ENCODE results near the gene ORM1. TPM values are rescaled to one million over a fixed set of nuclear protein-coding genes. Genes with fewer than 3 reads are reported as not detected.
"Not testable (repeated sequence)": the region's sequence is repeated elsewhere in the genome, so short reads cannot be mapped to it uniquely, and the experiment has no call there.

ORM1 gene
- total RNA-seq: not detected

GRCh38 chr9:114322831-114323531 is at the start of gene ORM1:
ORM1 (plus strand) TSS chr9:114323098; CDS start chr9:114323134, 36 bp downstream.
- H3K4me1 Mint-ChIP-seq; H3K36me3 Mint-ChIP-seq (ENCODE audit: low read depth); ATAC-seq (replicated peaks); H3K9me3 Mint-ChIP-seq: not testable (repeated sequence)
- peak within 1 kb of the TSS; percentile 40 for H3K4me3 Mint-ChIP-seq
- peaks cover 12% of the 10 kb centered on the region for H3K27me3 Mint-ChIP-seq
- peak within 1 kb of the TSS; percentile 77 for H3K27ac Mint-ChIP-seq

- no peaks in the 10 kb centered on the region for H3K9me3 Mint-ChIP-seq
- H3K27ac Mint-ChIP-seq: no peak overlapping the region
- ATAC-seq (replicated peaks): no peak
- H3K4me3 Mint-ChIP-seq: no peak overlapping the region
- no peaks in the 10 kb centered on the region for H3K27me3 Mint-ChIP-seq
- H3K36me3 Mint-ChIP-seq (ENCODE audit: low read depth): no peaks in the 10 kb centered on the region
- H3K4me1 Mint-ChIP-seq: peaks cover 6% of the 10 kb centered on the region
Observed at GRCh38 chr9:114273461-114273881, 49.4 kb upstream of the ORM1 start.

GRCh38 chr9:114274217-114274616 is 48.7 kb upstream of the ORM1 start:
- H3K36me3 Mint-ChIP-seq (ENCODE audit: low read depth): no peaks in the 10 kb centered on the region
- H3K4me3 Mint-ChIP-seq: no peak overlapping the region
- H3K9me3 Mint-ChIP-seq: no peaks in the 10 kb centered on the region
- ATAC-seq (replicated peaks): no peak
- H3K4me1 Mint-ChIP-seq: peaks cover 6% of the 10 kb centered on the region
- no peak overlapping the region for H3K27ac Mint-ChIP-seq
- H3K27me3 Mint-ChIP-seq: no peaks in the 10 kb centered on the region

GRCh38 chr9:114275246-114276004 is 47.5 kb upstream of the ORM1 start:
- Mint-ChIP-seq H3K36me3 (ENCODE audit: low read depth) (no peaks in the 10 kb centered on the region), H3K27me3 (no peaks in the 10 kb centered on the region), H3K27ac (no peak overlapping the region), H3K4me1 (peaks cover 6% of the 10 kb centered on the region), H3K9me3 (no peaks in the 10 kb centered on the region), H3K4me3 (no peak overlapping the region)
- ATAC-seq (replicated peaks): no peak

- no peaks in the 10 kb centered on the region for H3K27me3 Mint-ChIP-seq
- H3K36me3 Mint-ChIP-seq (ENCODE audit: low read depth): no peaks in the 10 kb centered on the region
- H3K27ac Mint-ChIP-seq: no peak overlapping the region
- ATAC-seq (replicated peaks): no peak
- H3K4me1 Mint-ChIP-seq: peaks cover 6% of the 10 kb centered on the region
- no peak overlapping the region for H3K4me3 Mint-ChIP-seq
- H3K9me3 Mint-ChIP-seq: no peaks in the 10 kb centered on the region
Observed at GRCh38 chr9:114276908-114277821, 45.7 kb upstream of the ORM1 start.

- Mint-ChIP-seq H3K27me3 (no peaks in the 10 kb centered on the region), H3K4me3 (no peak overlapping the region)
- no peak for ATAC-seq (replicated peaks)
Observed at GRCh38 chr9:114278356-114278755, 44.5 kb upstream of the ORM1 start.

GRCh38 chr9:114278881-114279570 is 43.9 kb upstream of the ORM1 start:
- no peaks in the 10 kb centered on the region for H3K27me3 Mint-ChIP-seq
- no peak overlapping the region for H3K4me3 Mint-ChIP-seq
- H3K36me3 Mint-ChIP-seq (ENCODE audit: low read depth): no peaks in the 10 kb centered on the region
- no peak for ATAC-seq (replicated peaks)
- no peaks in the 10 kb centered on the region for H3K9me3 Mint-ChIP-seq
- H3K4me1 Mint-ChIP-seq: peaks cover 6% of the 10 kb centered on the region
- no peak overlapping the region for H3K27ac Mint-ChIP-seq

More at GRCh38 chr9:114278356-114278755, 44.5 kb upstream of the ORM1 start:
- no peaks in the 10 kb centered on the region for H3K36me3 Mint-ChIP-seq (ENCODE audit: low read depth)
- H3K27ac Mint-ChIP-seq: no peak overlapping the region
- no peaks in the 10 kb centered on the region for H3K9me3 Mint-ChIP-seq
- H3K4me1 Mint-ChIP-seq: peaks cover 6% of the 10 kb centered on the region

GRCh38 chr9:114279693-114280092 is 43.2 kb upstream of the ORM1 start:
- Mint-ChIP-seq H3K27me3 (no peaks in the 10 kb centered on the region), H3K4me3 (no peak overlapping the region), H3K27ac (no peak overlapping the region), H3K36me3 (ENCODE audit: low read depth) (no peaks in the 10 kb centered on the region), H3K9me3 (no peaks in the 10 kb centered on the region), H3K4me1 (peaks cover 6% of the 10 kb centered on the region)
- ATAC-seq (replicated peaks): no peak

- no peak overlapping the region for H3K27ac Mint-ChIP-seq
- no peaks in the 10 kb centered on the region for H3K9me3 Mint-ChIP-seq
- H3K4me1 Mint-ChIP-seq: peaks cover 6% of the 10 kb centered on the region
- H3K36me3 Mint-ChIP-seq (ENCODE audit: low read depth): no peaks in the 10 kb centered on the region
- H3K27me3 Mint-ChIP-seq: no peaks in the 10 kb centered on the region
- no peak for ATAC-seq (replicated peaks)
- no peak overlapping the region for H3K4me3 Mint-ChIP-seq
Observed at GRCh38 chr9:114280636-114281472, 42.0 kb upstream of the ORM1 start.

GRCh38 chr9:114281473-114282103 is 41.3 kb upstream of the ORM1 start:
- Mint-ChIP-seq H3K4me1 (peaks cover 6% of the 10 kb centered on the region), H3K4me3 (no peak overlapping the region), H3K27me3 (no peaks in the 10 kb centered on the region), H3K9me3 (no peaks in the 10 kb centered on the region), H3K27ac (no peak overlapping the region), H3K36me3 (ENCODE audit: low read depth) (no peaks in the 10 kb centered on the region)
- ATAC-seq (replicated peaks): no peak

- no peak for ATAC-seq (replicated peaks)
- no peak overlapping the region for H3K4me3 Mint-ChIP-seq
- no peaks in the 10 kb centered on the region for H3K9me3 Mint-ChIP-seq
- no peaks in the 10 kb centered on the region for H3K36me3 Mint-ChIP-seq (ENCODE audit: low read depth)
- no peak overlapping the region for H3K27ac Mint-ChIP-seq
- peaks cover 6% of the 10 kb centered on the region for H3K4me1 Mint-ChIP-seq
- no peaks in the 10 kb centered on the region for H3K27me3 Mint-ChIP-seq
Observed at GRCh38 chr9:114282104-114282485, 40.8 kb upstream of the ORM1 start.

- no peaks in the 10 kb centered on the region for H3K9me3 Mint-ChIP-seq
- H3K4me3 Mint-ChIP-seq: no peak overlapping the region
- ATAC-seq (replicated peaks): no peak
- H3K36me3 Mint-ChIP-seq (ENCODE audit: low read depth): no peaks in the 10 kb centered on the region
- no peaks in the 10 kb centered on the region for H3K27me3 Mint-ChIP-seq
- peaks cover 6% of the 10 kb centered on the region for H3K4me1 Mint-ChIP-seq
- no peak overlapping the region for H3K27ac Mint-ChIP-seq
Observed at GRCh38 chr9:114282507-114282906, 40.4 kb upstream of the ORM1 start.

- H3K4me3 Mint-ChIP-seq: no peak overlapping the region
- H3K4me1 Mint-ChIP-seq: peaks cover 4% of the 10 kb centered on the region
- H3K27ac Mint-ChIP-seq: no peak overlapping the region
- no peaks in the 10 kb centered on the region for H3K36me3 Mint-ChIP-seq (ENCODE audit: low read depth)
- peak; percentile 66 for ATAC-seq (replicated peaks)
- H3K27me3 Mint-ChIP-seq: no peaks in the 10 kb centered on the region
- H3K9me3 Mint-ChIP-seq: no peaks in the 10 kb centered on the region
Observed at GRCh38 chr9:114282926-114283325, 40.0 kb upstream of the ORM1 start.

Measured in activated T-helper 17 cell treated with anti-CD3 and anti-CD28 coated beads, Interleukin-2, amount 50 U/mL, for 72 hours (primary cell).